Stimulated activated CD8-positive, alpha-beta memory T cell treated with anti-CD3 and anti-CD28 coated beads, Interleukin-12 subunit alpha, Interleukin-12 subunit beta, amount 100 ng/mL, for 1 hour (primary cell): ENCODE data around the gene LSP1.

Source experiments
- DNase-seq: peaks from one replicate; pipeline ENCODE4 v3.0.0-alpha.2; 2020; ENCODE audit warnings: low read depth

The LSP1 gene

DNA sequence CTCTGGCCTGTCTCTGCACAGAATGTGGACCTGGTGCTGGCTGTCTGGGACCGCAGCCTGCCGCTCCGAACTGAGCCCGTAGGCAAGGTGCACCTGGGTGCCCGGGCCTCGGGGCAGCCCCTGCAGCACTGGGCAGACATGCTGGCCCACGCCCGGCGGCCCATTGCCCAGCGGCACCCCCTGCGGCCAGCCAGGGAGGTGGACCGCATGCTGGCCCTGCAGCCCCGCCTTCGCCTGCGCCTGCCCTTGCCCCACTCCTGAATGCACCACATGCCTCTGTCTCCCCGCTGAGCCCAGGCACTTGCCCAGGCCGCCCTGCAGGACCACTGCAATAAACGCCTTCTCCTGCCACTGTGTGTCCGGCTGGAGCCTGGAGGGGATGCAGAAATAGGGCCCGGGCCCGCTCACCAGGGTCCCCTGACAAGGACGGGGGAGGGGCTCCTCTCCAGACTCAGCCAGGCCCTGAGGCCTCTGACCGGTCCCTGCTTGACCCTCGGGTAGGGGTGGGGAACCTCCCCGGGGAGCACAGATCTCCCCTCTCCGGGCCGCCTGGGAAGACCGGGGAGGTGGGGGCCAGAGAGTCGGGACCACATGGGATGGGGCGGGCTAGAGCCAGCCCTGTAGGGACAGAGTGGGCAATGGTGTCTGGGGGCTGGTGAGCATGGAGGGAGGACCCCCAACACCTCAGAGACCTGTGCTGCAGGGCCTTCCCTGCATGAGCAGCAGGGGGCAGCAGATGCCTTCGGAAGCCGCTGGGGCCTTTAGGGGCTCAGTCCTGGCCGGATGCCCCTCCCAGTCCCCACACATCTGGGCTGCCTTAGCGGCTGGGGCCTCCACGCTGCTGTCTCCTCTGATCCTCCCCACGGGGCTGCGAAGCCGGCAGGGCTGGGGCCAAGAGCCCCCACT is 15.5 kb upstream of the LSP1 start:
- peak; percentile 71 for DNase-seq

DNA sequence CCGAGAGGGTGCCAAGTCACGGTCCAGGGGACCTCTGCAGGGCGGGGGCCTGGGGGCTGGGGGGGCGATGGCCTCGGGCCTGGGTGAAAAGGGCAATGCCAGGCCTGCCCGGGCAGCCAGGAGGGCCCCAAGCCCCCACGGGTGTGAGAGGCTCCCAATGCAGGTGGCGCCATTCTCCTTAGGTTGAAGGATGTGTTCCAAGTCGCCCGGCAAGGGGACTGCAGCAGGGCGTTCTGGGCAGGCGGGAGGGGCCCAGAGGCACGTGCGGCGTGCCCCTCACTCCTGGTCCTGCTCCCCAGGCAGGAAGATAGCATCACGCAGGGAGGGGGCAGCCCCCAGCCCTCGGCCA is 14.8 kb upstream of the LSP1 start:
- DNase-seq = no peak

DNA sequence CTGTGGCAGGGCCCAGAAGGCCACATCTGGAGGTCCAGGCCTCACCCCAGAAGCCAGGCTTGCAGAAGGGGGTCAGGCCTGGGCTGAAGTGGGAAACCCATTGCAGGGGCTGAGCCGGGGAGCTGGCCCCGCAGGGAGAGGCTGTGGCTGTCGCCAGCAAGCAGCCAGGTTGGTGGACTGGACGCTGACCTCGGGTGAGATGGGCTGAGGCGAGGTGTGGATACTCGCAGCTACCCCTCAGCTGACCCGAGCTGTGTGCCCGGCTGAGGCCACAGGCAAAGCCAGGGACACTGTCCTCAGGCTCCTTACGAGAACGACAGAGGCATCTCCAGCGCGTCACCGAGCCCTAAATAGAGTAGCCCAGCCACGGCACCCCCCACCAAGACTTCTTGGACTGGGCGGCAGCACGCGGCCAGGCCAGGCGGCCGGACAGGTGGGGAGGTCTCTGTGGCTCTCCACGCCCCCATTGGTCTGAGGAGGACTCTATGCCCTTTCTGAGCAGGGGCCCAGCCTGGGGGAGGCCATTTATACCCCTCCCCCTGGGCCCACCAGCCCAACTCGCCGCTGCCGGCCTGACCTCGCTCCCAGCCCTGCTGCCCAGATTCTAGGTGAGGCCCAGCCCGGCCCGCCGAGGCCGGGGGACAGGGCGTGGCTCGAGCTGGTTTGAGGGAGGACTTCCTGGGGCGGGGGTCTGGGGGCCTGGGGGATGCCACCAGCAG is 14.3 kb upstream of the LSP1 start, which contains the start of gene TNNI2:
Gene TNNI2 (plus strand): TSS at position 556 of the 719 bp plus-strand sequence. CDS start 716 bp downstream, outside the sequence.
- no peak for DNase-seq

DNA sequence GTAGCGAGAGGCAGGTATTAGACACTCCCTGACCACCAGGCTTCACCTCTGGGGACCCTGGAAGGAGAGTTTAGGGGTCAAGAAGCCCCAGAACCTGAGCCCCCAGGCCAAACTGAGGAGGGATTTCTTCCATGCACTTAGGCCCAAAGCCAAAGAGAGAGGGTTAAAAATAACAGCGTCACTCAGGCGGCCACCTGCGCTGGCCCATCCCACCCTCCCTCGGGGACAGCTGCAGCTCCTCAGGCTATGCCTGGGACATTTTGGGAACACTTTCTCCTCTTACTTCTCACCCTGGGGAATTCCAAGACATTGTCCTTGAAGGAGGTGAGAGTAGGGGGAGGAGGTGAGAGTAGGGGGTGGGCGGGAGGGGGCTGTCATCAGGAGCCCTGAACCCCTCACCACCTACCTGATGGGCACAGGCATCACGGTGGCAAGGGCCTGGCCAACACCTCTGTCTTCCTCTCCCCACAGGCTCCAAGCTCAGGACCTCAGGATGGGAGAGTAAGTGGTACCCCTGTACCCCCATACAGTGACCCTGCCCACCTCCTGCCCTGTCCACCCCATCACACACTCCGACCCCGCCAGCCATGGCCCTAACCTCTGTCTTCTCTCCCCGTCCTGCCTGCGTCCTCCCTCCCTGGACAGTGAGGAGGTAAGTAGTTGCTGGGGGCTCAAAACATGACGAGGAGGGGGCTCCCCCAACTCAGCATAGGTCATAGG is 13.5 kb upstream of the LSP1 start:
- no peak for DNase-seq

DNA sequence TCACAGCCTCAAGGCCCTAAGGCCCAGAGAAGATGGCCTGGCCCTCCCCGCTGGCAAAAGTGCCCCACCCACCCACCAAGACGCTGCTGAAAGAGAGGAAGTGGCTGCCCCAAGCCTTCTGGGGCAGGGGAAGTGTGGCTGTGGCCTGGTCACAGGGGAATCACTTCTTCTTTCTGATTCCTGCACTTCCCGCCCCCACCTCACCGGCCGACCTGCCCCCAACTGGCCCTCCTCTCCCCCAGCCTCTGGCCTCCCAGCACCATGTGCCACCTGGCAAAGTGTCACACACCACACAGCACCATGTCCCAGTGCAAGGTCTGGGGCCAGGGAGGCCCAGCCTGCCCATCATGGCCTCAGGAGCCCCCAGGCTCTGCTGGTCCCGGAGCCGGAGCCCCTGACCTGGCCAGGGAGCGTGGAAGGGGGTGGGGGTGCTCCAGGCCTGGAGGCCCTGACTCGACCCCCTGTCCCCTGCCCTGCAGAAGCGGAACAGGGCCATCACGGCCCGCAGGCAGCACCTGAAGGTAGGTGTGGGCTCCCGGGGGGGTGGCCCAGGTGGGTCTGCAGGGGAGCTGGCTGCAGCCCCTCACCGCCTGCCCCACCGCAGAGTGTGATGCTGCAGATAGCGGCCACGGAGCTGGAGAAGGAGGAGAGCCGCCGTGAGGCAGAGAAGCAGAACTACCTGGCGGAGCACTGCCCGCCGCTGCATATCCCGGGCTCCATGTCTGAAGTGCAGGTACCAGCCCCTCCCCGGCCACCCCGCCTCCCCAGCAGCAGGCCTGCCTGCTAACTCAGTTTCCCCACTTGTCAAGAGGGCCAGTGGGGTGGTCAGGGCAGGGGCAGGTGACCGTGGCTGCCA is 12.7 kb upstream of the LSP1 start:
- no peak for DNase-seq

DNA sequence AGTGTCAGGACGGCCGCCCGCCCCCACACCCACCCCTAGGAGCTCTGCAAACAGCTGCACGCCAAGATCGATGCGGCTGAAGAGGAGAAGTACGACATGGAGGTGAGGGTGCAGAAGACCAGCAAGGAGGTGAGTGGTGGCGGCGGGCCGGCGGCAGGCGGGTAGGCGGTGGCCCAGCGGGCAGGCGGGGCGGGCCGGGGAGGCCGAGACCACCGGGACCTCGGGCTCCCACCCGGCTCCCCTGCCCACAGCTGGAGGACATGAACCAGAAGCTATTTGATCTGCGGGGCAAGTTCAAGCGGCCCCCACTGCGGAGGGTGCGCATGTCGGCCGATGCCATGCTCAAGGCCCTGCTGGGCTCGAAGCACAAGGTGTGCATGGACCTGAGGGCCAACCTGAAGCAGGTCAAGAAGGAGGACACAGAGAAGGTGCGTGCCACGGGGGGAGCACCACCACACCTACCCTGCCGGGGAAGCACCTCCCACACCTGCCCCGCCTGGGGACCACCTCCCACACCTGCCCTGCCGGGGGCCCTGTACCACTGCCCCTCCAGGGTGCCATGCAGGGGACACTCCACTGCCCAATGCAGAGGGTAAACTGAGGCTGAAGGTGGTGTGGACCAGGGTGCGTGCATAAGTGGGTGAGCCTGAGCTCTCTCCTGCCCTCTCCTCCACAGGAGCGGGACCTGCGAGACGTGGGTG is 12.0 kb upstream of the LSP1 start:
- DNase-seq = no peak

DNA sequence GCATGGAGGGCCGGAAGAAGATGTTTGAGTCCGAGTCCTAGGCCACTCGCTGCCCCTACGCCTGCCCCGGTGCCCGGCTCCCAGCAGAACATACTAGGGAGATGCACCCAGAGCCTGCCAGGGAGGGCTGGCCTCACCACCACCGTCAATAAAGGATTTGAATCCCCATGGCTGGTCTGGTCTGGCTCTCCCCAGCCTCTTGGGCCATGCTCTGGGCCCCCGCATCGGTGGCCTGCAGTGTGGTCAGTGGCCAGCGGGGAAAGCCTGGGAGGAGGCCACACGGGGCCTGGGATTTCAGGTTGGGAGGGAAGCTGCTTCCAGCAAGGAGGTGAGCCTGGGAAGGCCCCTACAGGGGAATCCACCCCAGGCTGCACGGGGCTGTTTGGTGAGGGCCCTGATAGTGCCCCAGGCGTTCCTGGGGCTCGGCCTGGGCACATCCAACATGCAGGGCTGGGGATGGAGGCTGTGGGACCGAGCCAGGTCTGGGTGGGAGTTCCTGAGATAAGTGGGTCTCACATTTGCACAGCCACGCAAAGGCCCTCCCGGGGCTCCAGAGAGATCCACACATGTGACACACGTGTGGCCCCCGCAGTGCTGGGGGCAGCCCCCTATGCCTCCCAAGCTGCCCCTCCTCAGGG is 11.3 kb upstream of the LSP1 start:
- no peak for DNase-seq

DNA sequence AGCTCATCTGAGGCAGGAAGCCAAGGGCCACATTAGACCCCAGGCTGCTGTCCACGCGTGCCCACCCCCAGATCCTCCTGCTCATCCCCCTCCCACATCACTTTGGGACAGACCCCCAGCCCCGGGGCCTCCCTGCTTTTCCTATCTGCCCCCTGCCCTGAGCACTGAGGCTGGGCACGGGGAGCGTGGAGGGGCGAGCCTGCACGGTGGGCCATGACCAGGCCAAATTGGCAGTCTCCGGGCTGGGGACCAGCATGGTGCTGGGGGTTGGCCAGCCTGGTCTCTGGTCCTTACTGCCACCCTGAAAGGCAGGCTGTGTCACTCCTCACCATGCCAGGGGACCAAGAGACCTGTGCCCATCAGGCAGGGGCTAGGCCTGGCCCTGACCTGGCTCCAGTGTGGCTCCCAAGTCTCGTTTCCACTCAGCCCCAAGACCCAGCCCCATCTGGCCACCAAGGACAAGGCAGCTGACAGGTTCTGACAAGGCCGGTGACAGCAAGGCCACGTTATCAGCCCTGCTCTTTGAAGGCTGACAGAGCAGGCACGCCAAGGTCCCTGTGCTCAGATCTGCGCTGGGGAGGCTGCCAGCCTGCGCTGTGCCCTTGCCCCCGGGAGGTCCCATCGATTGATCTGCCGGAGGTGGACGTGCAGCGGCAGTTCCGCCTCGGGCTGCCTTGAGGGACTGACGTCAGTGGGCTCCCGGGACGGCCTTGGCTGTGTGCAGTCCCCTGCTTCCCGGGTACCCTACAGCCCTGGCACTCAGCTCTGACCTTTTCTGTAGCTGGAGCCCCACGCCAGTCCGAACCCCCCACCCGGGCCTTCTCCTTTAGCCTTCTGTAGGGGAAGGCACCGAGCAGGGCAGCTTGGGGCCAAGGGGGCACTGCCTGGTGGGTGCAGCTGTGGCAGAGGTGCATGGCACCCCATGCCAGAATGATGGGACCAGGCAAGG is 10.5 kb upstream of the LSP1 start:
- no peak for DNase-seq

DNA sequence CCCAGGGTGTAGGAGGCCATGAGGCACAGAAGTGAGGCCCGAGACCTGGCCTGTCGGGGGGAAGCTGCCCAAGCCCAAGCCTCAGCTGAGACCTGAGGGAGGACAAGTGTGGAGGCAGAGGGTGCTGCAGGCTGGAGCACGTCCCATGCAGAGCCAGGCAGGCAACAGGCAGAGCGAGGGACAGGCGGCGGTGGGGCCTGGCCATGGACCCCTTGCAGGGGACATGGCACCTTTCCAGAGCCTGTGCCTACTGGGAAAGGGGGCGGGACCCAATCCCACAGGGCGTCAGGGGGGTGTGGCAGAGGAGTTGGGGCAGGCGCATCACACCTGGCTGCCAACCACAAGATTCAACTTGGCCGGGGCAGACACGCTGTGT is 9.8 kb upstream of the LSP1 start:
- DNase-seq = no peak

DNA sequence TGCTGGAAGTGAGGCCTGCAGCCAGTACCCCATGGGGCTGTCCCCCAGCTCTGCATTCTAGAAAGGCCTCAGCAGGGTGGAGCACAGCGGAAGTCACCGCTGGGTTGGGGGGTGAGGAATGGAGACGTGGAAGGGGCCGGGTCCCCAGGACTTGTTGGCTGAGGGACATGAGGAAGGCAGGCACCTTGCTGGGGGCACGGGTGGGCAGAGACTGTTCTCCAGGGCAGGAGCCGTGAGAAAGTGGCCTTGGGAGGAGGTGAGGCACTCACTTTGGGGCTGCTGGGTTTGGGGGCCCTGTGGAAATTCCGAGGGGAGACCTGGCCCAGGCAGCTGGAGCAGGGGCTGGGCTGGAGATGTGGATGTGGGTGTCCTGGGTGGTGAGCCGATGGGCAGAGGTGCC is 9.1 kb upstream of the LSP1 start:
- DNase-seq = no peak

DNA sequence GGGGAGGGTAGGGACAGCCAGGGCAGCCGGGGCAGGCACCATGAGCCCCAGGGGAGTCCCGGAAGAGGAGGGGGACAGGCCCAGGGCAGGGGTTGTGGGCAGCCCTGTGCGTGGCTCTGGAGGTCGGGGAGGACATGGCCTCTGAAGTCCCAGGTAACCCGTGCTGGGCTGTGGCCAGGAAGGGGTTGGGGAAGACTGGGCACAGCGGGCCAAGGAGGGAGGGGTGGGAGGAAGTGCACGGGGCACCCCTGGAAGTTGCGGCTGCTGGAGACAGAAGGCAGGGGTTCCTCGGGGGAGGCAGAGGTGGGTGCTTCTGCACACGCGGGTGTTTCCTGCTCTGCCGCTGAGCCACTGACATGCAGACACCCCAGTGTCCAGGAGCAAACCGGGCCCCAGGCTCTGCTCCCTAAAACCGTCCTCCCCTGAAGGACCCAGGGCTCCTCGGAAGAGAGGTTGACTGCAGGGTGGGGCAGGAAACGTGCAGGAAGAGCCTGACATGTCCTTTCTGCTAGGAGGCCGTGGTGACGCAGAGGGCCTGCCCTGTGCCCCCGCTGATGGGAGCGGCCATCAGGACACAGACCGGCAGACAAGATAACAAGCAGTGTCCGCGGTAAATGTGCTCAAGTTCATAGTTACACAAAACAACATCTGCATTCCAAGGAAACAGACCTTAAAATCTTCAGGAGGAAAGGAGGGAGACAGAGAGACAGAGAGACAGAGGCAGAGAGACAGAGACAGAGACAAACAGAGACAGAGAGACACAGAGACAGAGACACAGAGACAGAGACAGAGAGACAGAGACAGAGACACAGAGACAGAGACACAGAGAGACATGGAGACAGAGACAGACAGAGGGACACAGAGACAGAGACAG is 8.4 kb upstream of the LSP1 start:
- DNase-seq = no peak

DNA sequence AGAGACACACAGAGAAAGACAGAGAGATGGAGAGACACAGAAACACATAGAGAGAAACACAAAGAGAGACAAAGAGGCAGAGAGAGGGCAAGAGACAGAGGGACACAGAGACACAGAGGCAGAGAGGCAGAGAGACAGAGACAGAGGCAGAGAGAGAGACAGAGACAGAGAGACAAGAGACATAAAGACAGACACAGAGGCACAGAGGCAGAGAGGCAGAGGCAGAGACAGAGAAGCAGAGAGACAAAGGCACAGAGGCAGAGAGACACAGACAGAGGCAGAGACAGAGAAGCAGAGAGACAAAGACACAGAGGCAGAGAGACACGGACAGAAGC is 7.8 kb upstream of the LSP1 start:
- no peak for DNase-seq

DNA sequence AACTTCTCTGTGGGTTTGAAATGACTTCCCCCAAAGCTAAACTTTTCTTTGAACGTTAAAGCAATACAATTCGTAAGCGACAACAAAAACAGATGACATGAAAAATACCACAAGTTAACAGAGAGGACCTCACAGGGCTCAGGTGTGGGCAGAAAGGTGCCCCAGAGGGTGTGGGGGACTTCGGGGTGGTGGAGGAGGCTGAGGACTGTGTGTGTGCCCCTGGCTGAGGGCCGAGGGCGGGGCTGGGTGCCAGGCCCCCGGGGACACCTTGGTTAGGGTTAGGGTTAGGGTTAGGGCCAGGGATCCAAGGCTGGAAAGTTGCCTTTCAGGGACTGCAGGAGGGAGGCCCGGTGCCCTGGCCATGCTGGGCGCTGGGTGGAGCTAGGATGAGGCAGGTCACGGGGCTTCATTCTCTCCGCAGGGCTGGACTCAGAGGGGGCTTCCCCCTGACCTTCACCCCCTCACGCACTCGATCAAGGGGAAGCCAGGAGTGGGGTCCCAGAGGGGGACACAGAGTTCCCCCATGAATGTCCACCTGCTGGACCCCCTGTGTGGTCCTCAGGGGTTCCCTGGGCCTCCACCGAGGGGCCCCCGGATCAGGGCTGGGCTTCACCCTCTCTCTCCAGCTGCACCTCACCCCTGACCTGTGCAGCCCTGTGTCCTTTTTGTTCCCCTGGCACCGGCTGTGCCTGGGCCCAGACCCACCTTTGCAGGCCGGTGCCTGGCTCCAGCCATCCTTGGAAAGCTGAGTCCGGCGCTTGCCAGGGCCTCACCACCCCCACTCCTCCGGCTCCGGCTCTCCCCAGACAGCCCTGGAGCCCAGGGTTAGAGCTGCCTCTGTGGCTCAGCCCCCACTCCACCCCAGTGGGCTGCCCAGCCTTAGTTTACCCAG is 7.1 kb upstream of the LSP1 start:
- no peak for DNase-seq

DNA sequence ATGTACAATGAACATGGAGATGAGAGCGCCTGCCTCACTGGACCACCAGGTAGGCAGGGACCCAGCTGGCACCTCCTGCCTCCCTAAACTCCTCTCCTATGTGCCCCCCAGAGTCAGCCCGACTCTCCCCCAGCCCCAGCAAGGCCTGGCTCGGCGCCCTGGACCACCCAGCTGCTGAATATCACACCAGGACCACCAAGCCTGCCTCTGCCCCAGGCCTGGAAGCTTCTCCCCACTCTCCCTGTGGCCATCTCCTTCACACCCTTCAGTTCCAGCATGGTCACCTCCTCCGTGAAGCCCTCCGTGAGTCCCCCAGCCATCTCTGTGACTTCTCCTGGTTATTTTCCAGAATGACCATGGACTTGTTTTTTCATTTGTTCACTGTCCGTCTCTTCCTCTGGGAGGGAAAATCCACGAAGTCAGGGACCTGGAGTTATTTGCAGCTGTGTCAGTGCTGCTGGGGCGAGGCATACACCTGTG is 6.4 kb upstream of the LSP1 start:
- no peak for DNase-seq

DNA sequence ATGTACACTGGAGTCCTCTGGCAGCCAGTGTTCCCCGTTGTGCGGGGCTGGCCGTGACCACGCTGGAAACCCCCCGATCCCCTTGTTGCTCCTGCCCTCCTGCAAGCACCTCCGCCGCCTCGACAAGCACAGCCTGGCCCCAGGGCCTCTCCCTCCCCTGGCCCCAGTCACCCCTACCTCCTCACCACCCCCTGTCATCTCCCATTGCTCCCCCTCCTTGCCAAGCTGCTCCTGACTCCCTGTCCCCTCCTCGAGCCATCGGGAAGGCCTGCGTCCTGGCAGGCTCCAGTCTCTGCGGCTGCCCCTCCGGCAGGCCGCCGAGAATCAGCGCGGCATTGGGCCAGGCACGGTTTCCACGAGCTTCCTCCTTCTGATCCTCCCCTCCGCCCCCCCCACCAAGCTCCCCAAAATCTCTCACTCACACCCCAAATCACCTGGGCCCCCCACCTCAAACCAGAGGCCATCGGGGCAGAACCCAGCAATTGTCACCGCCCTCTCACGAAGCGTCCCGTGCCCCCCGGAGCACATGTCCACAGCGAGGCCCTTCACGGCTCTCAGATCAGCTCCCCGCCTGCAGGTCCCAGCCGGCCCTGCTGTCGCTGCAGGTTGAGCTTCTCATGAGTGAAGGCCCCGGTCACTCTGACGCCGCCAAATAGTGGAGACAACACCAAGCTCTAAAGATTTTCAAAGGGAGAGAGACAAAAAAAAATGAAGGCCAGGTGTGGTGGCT is 5.7 kb upstream of the LSP1 start:
- DNase-seq = no peak

DNA sequence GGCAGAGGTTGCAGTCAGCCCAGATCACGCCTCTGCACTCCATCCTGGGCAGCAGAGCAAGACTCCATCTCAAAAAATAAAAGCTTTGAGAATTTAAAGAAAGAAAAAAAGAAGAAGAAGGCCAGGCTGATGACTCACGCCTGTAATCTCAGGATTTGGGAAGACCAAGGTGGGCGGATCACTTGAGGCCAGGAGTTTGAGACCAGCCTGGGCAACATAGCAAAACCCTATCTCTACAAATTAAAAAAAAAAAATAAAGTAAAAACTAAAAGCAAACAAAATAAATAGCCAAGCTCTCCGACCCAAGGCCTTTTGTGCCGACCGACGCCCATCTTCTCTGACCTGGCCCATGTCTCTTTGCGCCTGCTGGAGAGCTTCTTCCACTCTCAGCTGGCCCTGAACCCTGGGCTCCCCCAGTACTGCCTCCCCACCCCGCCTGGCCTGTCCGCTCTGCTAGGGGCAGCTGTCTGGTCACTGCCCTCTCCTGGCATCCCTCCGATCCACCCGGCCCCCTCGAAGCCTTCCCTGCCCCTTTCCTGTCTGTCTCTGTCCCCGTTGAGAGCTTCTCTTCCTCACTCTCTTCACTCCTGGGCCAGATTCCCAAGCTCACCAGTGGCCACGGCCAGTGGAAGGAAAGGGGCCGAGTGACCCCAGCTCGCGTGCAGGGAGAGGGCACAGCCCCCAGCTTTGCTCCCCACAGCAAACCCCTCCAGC is 4.8 kb upstream of the LSP1 start:
- DNase-seq = no peak
